ENCODE measurements around the gene PCDH9.

- TF ChIP-seq POLR2A (IDR thresholded peaks at IDR 0.05) (no peak), CTCF (IDR thresholded peaks at IDR 0.05) (no peak), POLR2AphosphoS5 (IDR thresholded peaks at IDR 0.05; ENCODE audit: insufficient read depth in 1 of 2, low read depth in 1 of 2) (no peak)
These were observed 350.1 kb downstream of the PCDH9 start for GRCh38 chr13:66879988-66880387.
